SK-MEL-5 (cell line): ENCODE data around the gene TRIM66. TPM values are rescaled to one million over a fixed set of nuclear protein-coding genes. Genes with fewer than 3 reads are reported as not detected.

Source experiments
- DNase-seq: peaks from one replicate; pipeline ENCODE4 v3.0.0-alpha.2; 2016; ENCODE audit warnings: low read depth, low spot score
- in situ Hi-C: cut with HindIII; loops from 2 replicates; pipeline ENCODE4 v1.10.0; 2016; ENCODE audit warnings: low sequenced_read_pairs, high pct_unique_total_duplicates, low pct_unique_long_range_greater_than_20kb
- total RNA-seq: library from RNA; depleted of rRNA; stranded (reverse); fragments of >200 nt; shearing (Covaris generic); gene quantifications from 2 replicates; pipeline ENCODE4 v1.2.3, GENCODE V29; 2014

Gene TRIM66
- total RNA-seq, 1 experiment from 2014 or later = 5.8 TPM

GRCh38 chr11:8603696-8604077 is 78.8 kb downstream of the TRIM66 start:
- DNase-seq = no peak
- in situ Hi-C loops = no loop called here

- in situ Hi-C loops = no loop called here
These were observed 80.9 kb downstream of the TRIM66 start for GRCh38 chr11:8601376-8602133.

DNA sequence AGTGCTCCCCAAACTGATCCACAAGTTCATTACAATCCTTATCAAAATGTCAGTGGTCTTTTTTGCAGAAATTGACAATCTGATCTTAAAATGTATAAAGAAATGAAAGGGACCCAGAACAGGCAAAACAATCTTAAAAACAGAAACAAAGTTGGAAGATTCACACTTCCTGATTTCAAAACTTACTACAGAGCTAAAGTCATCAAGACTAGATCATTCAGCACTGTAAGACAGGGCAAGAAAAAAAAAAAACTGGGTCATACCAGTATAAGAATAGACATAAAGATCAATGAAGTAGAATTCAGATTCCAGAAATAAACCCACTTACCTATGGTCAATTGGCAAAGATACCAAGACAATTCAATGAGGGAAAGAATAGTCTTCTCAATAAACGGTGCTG is 84.0 kb downstream of the TRIM66 start:
- in situ Hi-C loops = no loop called here

More at GRCh38 chr11:8601376-8602133, 80.9 kb downstream of the TRIM66 start:
- DNase-seq = no peak

DNA sequence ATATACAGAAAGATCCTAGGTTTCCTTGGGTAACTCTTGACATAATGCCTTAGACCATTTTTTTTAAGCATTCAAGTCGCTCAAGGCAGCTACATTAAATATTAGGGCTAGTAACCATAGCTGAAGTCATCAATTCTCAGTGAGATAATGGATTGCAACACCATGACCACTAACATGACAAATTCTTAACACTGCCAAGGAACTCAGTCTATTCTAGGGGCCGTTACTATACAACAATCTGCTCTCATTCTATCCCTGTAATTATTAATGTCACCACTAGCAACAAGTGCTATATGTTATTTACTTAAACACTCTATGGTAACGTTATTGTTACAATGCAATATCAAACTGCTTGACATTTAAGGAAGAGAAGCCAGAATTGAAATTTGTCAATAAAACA is 85.3 kb downstream of the TRIM66 start:
- no peak for DNase-seq
- in situ Hi-C loops = no loop called here

More for the DNA sequence above, 84.0 kb downstream of the TRIM66 start:
- DNase-seq = no peak

DNA sequence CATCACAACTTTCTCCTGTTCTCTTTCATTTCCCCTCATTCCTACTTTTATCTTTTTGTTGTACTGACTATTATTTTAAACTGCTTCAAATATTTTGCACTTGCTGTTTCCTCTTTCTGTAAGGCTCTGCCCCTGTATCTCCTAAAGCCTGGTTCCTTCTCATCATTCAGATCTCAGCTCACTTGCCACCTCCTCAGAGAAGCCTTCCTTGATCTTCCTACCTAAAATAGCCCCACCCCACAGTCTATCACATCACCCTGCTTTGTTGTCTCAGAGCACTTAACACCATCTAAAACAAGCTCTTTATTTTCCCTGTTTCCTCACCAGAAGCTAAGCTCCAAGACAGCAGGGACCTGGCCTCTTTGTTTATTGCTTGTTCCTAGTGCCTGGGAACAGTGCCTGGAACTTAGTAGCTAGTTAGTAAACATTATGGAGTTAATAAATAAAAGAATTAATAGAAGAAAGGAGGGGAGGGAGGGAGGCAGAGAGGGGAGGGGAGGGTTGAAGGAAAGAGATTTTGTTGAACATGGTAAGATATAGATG is 85.9 kb downstream of the TRIM66 start:
- in situ Hi-C loops = no loop called here
- no peak for DNase-seq

- DNase-seq = no peak
- in situ Hi-C loops = no loop called here
These were observed 88.2 kb downstream of the TRIM66 start, which contains the start of gene STK33 for GRCh38 chr11:8593935-8594909. Gene STK33, minus strand, starts transcription at chr11:8594228. Its CDS starts 119,323 bp downstream, at chr11:8474905.

- in situ Hi-C loops = no loop called here
- DNase-seq = no peak
These were observed 89.0 kb downstream of the TRIM66 start for GRCh38 chr11:8593455-8593854.

GRCh38 chr11:8587915-8588314 is 94.5 kb downstream of the TRIM66 start:
- no peak for DNase-seq
- in situ Hi-C loops = no loop called here

GRCh38 chr11:8586805-8587204 is 95.7 kb downstream of the TRIM66 start:
- no peak for DNase-seq
- in situ Hi-C loops = no loop called here

- DNase-seq = no peak
- in situ Hi-C loops = no loop called here
These were observed 96.3 kb downstream of the TRIM66 start for GRCh38 chr11:8586184-8586583.

GRCh38 chr11:8584511-8584910 is 98.0 kb downstream of the TRIM66 start:
- in situ Hi-C loops = no loop called here
- DNase-seq = peak; percentile 71

GRCh38 chr11:8584082-8584481 is 98.4 kb downstream of the TRIM66 start:
- no peak for DNase-seq
- in situ Hi-C loops = no loop called here

DNA sequence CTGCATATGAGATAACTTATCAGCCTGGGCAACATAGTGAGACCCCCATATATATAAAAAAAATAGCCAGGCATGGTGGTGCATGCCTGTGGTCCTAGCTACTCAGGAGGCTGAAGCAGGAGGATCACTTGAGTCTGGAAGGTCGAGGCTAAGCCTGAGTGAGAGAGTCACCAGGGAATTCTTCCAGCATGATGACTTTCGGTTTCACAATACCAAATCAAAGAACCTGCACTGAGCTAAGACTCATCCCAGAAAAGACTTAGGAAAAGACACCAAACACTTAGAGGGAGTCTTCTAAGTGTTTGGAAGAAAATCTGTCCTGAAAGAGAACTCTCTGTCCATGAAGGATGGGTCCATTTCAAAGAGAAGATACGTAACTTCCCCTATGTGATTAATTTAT is 101.2 kb downstream of the TRIM66 start:
- no peak for DNase-seq
- in situ Hi-C loops = no loop called here

- no peak for DNase-seq
- in situ Hi-C loops = no loop called here
These were observed 104.5 kb downstream of the TRIM66 start for GRCh38 chr11:8577791-8578581.

DNA sequence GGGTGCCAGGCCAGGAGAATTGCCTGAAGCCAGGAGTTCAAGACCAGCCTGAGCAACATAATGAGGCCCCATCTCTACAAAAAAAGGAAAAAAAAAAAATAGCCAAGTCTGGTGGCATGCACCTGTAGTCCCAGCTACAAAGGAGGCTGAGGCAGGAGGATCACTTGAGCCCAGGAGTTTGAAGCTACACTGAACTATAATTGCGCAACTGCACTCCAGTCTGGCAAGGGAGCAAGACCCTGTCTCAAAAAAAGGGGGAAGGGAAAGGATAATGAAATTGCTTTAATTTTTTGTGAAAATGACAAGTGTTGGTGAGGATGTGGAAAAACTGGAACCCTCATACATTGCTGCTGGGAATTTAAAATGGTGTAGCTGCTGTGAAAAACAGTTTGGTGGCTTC is 107.7 kb downstream of the TRIM66 start:
- no peak for DNase-seq
- in situ Hi-C loops = no loop called here

GRCh38 chr11:8573777-8574176 is 108.7 kb downstream of the TRIM66 start:
- no peak for DNase-seq
- in situ Hi-C loops = no loop called here

DNA sequence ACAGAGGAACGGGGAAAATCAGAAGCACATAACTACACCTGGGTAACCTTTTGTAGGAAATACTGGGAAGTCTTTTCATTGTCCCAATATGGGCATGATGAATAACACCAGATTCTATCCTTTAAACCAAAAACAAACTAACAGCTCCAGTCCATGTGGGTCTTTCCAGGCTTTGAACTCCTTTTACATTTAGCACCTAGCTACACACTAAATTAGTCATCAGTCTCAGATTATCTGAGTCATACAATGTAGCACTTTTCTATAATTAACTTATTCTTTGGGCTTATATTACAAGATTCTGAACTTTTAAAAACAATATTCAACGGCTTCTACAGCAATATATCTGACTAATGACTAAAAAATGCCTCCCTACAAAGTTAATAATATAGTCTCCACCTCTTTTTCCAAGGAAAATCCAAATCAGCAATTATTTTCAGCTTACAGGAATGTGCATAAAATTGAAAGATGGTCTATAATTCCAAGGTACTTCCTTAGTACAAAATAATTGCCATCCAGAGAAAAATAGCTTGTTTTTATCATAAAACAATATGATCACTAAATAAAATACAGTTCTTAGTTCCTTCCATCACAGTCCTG is 114.8 kb downstream of the TRIM66 start:
- in situ Hi-C loops = no loop called here
- no peak for DNase-seq
